Right lobe of liver (tissue), 6 donors: ENCODE results near the gene RNF214. TPM values are rescaled to one million over a fixed set of nuclear protein-coding genes. Genes with fewer than 3 reads are reported as not detected.
"Not testable (repeated sequence)": the region's sequence is repeated elsewhere in the genome, so short reads cannot be mapped to it uniquely, and the experiment has no call there.

Experiments used
- ATAC-seq, 4 donors: fragments of 200-7000 bp; cut with Tn5 transposase; one replicate each; pipeline ENCODE4 v1.9.1; 2020; ENCODE audit warnings: mild to moderate bottlenecking in 4 of 4, moderate library complexity in 4 of 4
- DNase-seq, 3 donors: peaks; one replicate each; pipeline ENCODE4 v3.0.0-alpha.2; 2020
- H3K27ac ChIP-seq, 3 donors: fragments of 200-600 bp; one replicate each; pipeline ENCODE4 v1.8.0; 2022
- H3K27me3 ChIP-seq, 2 donors: fragments of 200-600 bp; one replicate each; pipeline ENCODE4 v1.8.0; 2022
- H3K36me3 ChIP-seq, 4 donors: fragments of 200-600 bp; sonication (generic) in 1 of 4; one replicate each; pipeline versions ENCODE4 v1.5.1 to v1.8.0; 2017 to 2022; ENCODE audit warnings: control low read depth in 1 of 4
- H3K4me1 ChIP-seq, 4 donors: fragments of 200-600 bp; sonication (generic) in 1 of 4; one replicate each; pipeline versions ENCODE4 v1.5.1 to v1.8.0; 2017 to 2022; ENCODE audit warnings: control low read depth in 1 of 4
- H3K4me3 ChIP-seq, 3 donors: fragments of 200-600 bp; one replicate each; pipeline ENCODE4 v1.8.0; 2022
- H3K9me3 ChIP-seq, 4 donors: fragments of 200-600 bp; sonication (generic) in 1 of 4; one replicate each; pipeline versions ENCODE4 v1.5.1 to v1.8.0; 2017 to 2022; ENCODE audit warnings: control low read depth in 1 of 4
- CTCF ChIP-seq, 4 donors: fragments of 200-600 bp in 3 of 4; fragments of 450-650 bp in 1 of 4; IDR thresholded peaks; one replicate each; pipeline versions ENCODE4 v1.5.1 to v1.8.0; 2016 to 2022; ENCODE audit warnings: antibody characterized with exemption in 4 of 4, mild to moderate bottlenecking in 2 of 4
- POLR2A ChIP-seq: fragments of 450-650 bp; IDR thresholded peaks from one replicate; pipeline ENCODE4 v1.6.1; 2017; ENCODE audit warnings: antibody characterized with exemption, mild to moderate bottlenecking
- WGBS: methylation state at CpG from one replicate; pipeline ENCODE4 v1.1.6; 2018; ENCODE audit warnings: low coverage, low lambda C conversion rate; ENCODE audit not compliant: insufficient coverage; ENCODE audit errors: missing lambda C conversion rate; 5-methylcytosine and 5-hydroxymethylcytosine counted together
- intact Hi-C, 2 donors: fragments of 100-400 bp; cut with DNase I; formaldehyde crosslinking; loops; one replicate each; pipeline versions ENCODE4 v1.11.2 to v1.14.1; 2022
- total RNA-seq, 6 experiments: library from RNA; depleted of rRNA in 2 of 6; stranded (reverse); fragments of >200 nt in 2 of 6; fragmentation: NEBNext Ultra II Directional in 3 of 6; extraction: Animal tissue kit (Norgen Biotek cat#: 25700) in 3 of 6; gene quantifications; one replicate each; pipeline versions ENCODE4 v1.1.0 to v1.2.4, GENCODE V29; 2016 to 2023
- donor health status: DM: no; HTN: yes; CAD: no.
- donor health status: DM: no; HTN: no; CAD: no.
- donor health status: DM: no; HTN: no; CAD: no.
- donor health status: DM: no; HTN: yes; CAD: no.
- donor health status: DM: no; HTN: yes; CAD: no.

RNF214 gene
- total RNA-seq, 6 experiments from 2014 or later: 5.6 to 9.4 (median 7.3) TPM

GRCh38 chr11:117256573-117256972, 24.1 kb downstream of the RNF214 start:
- no peaks in the 10 kb centered on the region for H3K9me3 ChIP-seq
- no peaks in the 10 kb centered on the region for H3K27me3 ChIP-seq
- H3K27ac ChIP-seq: no peak overlapping the region
- no peak for TF ChIP-seq CTCF (IDR thresholded peaks at IDR 0.05)
- TF ChIP-seq POLR2A: no peak
- H3K36me3 ChIP-seq: peaks cover 0 to 5% (median 2%) of the 10 kb centered on the region in 4 donors
- 58% methylated on average over 2 of the region's 2 CpGs for WGBS
- no peak overlapping the region for H3K4me3 ChIP-seq
- H3K4me1 ChIP-seq: no peaks in the 10 kb centered on the region
- DNase-seq (no peak), ATAC-seq (no peak)
- intact Hi-C loops: no loop called here

- no peaks in the 10 kb centered on the region for H3K4me1 ChIP-seq
- ATAC-seq (no peak), DNase-seq (no peak)
- TF ChIP-seq CTCF (IDR thresholded peaks at IDR 0.05) (no peak), POLR2A (no peak)
- H3K27ac ChIP-seq: no peak overlapping the region
- no peak overlapping the region for H3K4me3 ChIP-seq
- no peaks in the 10 kb centered on the region for H3K9me3 ChIP-seq
- H3K36me3 ChIP-seq: peaks cover 0 to 4% (median 2%) of the 10 kb centered on the region in 4 donors
- no peaks in the 10 kb centered on the region for H3K27me3 ChIP-seq
- intact Hi-C loops: no loop called here
- WGBS: 86% methylated on average over 2 of the region's 2 CpGs
These were observed 26.1 kb downstream of the RNF214 start for GRCh38 chr11:117258576-117258975.

GRCh38 chr11:117259417-117259816, 26.9 kb downstream of the RNF214 start:
- H3K4me3 ChIP-seq: no peak overlapping the region
- no peaks in the 10 kb centered on the region for H3K4me1 ChIP-seq
- ATAC-seq (no peak), DNase-seq (no peak)
- no peak for TF ChIP-seq POLR2A
- WGBS: 60% methylated on average over 1 of the region's 1 CpG
- intact Hi-C loops: no loop called here
- no peaks in the 10 kb centered on the region for H3K27me3 ChIP-seq
- no peaks in the 10 kb centered on the region for H3K9me3 ChIP-seq
- H3K36me3 ChIP-seq: peaks cover 0 to 4% (median 0%) of the 10 kb centered on the region in 4 donors
- H3K27ac ChIP-seq: no peak overlapping the region

GRCh38 chr11:117264624-117265323, 32.3 kb downstream of the RNF214 start:
- H3K27ac ChIP-seq, H3K4me1 ChIP-seq, H3K36me3 ChIP-seq, intact Hi-C loops, H3K27me3 ChIP-seq, ATAC-seq, H3K4me3 ChIP-seq, DNase-seq, H3K9me3 ChIP-seq: not testable (repeated sequence)
- WGBS: 94% methylated on average over 7 of the region's 7 CpGs

- Histone ChIP-seq H3K36me3 (no peaks in the 10 kb centered on the region), H3K9me3 (no peaks in the 10 kb centered on the region), H3K4me1 (no peaks in the 10 kb centered on the region), H3K4me3 (no peak overlapping the region), H3K27me3 (no peaks in the 10 kb centered on the region), H3K27ac (no peak overlapping the region)
- intact Hi-C loops: no loop called here
- TF ChIP-seq CTCF (IDR thresholded peaks at IDR 0.05) (no peak), POLR2A (no peak)
- 90% methylated on average over 2 of the region's 2 CpGs for WGBS
- DNase-seq (no peak), ATAC-seq (no peak)
These were observed 33.3 kb downstream of the RNF214 start for GRCh38 chr11:117265745-117266144.
